ENCODE measurements around the gene CITED4. TPM values are rescaled to one million over a fixed set of nuclear protein-coding genes. Genes with fewer than 3 reads are reported as not detected.

The CITED4 gene
- polyA plus RNA-seq, 1 donor (not counting 4 experiments of a cell fraction or from before 2014, with no cell fraction given), result 11.2 TPM

- Histone ChIP-seq H3K27ac (ENCODE audit: control insufficient read depth, insufficient read depth, low read length) (peak overlapping the region; percentile 73), H3K4me2 (ENCODE audit: control insufficient read depth, extremely low read depth, insufficient read depth, low read depth, low read length) (peak overlapping the region; percentile 81), H3K9me1 (ENCODE audit: control insufficient read depth, extremely low read depth, insufficient read depth, low read length) (no peaks in the 10 kb centered on the region), H3K4me3 (ENCODE audit: control insufficient read depth in 2 of 3, extremely low read depth in 1 of 3, insufficient read depth in 2 of 3, low read depth in 1 of 3, low read length in 3 of 3) (peak overlapping the region; percentile 72 to 94 (median 85)), H3K79me2 (ENCODE audit: control insufficient read depth, insufficient read depth, low read length) (peaks cover 20% of the 10 kb centered on the region), H3K4me1 (ENCODE audit: control insufficient read depth, extremely low read depth, insufficient read depth, low read length) (peaks cover 44% of the 10 kb centered on the region), H3K9ac (ENCODE audit: control insufficient read depth, extremely low read depth, insufficient read depth, low read length) (peak overlapping the region; percentile 88), H3K27me3 (ENCODE audit: control insufficient read depth, extremely low read depth, insufficient read depth, low read length) (no peaks in the 10 kb centered on the region), H3K36me3 (ENCODE audit: control insufficient read depth in 2 of 2, extremely low read depth in 1 of 2, insufficient read depth in 2 of 2, low read length in 2 of 2) (peaks cover 0 to 4% of the 10 kb centered on the region in 2 experiments), H2AFZ (ENCODE audit: control insufficient read depth, low read length) (no peak overlapping the region), H3K9me3 (ENCODE audit: control insufficient read depth, low read depth, low read length) (no peaks in the 10 kb centered on the region), H4K20me1 (ENCODE audit: control insufficient read depth, extremely low read depth, insufficient read depth, low read length) (peaks cover 7% of the 10 kb centered on the region)
- TF ChIP-seq EZH2 (IDR thresholded peaks at IDR 0.05; ENCODE audit: low read length) (no peak), CTCF (optimal IDR thresholded peaks at IDR 0.05 in 1 of 3, IDR thresholded peaks at IDR 0.05 in 1 of 3, conservative IDR thresholded peaks at IDR 0.05 in 1 of 3; ENCODE audit: extremely low read depth in 1 of 3, insufficient read depth in 2 of 3, low read length in 3 of 3) (no peak)
- dilution Hi-C loops (cut with MboI; ENCODE audit: extremely low pct_ligation_motif_present, low sequenced_read_pairs), result no loop called here
- FAIRE-seq (no peak), DNase-seq (ENCODE audit: low read depth, low spot score) (no peak)
These were observed 749 bp downstream of the CITED4 start for GRCh38 chr1:40861224-40862003.

GRCh38 chr1:40860706-40861223, 1.4 kb downstream of the CITED4 start:
- DNase-seq (ENCODE audit: low read depth, low spot score), result no peak
- Histone ChIP-seq H3K9me3 (ENCODE audit: control insufficient read depth, low read depth, low read length) (no peaks in the 10 kb centered on the region), H3K4me3 (ENCODE audit: control insufficient read depth in 2 of 3, extremely low read depth in 1 of 3, insufficient read depth in 2 of 3, low read depth in 1 of 3, low read length in 3 of 3) (peak overlapping the region; percentile 72 to 94 (median 85)), H3K27ac (ENCODE audit: control insufficient read depth, insufficient read depth, low read length) (peak overlapping the region; percentile 73), H3K9me1 (ENCODE audit: control insufficient read depth, extremely low read depth, insufficient read depth, low read length) (no peaks in the 10 kb centered on the region), H3K36me3 (ENCODE audit: control insufficient read depth in 2 of 2, extremely low read depth in 1 of 2, insufficient read depth in 2 of 2, low read length in 2 of 2) (peaks cover 0 to 4% of the 10 kb centered on the region in 2 experiments), H3K9ac (ENCODE audit: control insufficient read depth, extremely low read depth, insufficient read depth, low read length) (peak overlapping the region; percentile 88), H3K4me2 (ENCODE audit: control insufficient read depth, extremely low read depth, insufficient read depth, low read depth, low read length) (peak overlapping the region; percentile 81), H3K79me2 (ENCODE audit: control insufficient read depth, insufficient read depth, low read length) (peaks cover 20% of the 10 kb centered on the region), H4K20me1 (ENCODE audit: control insufficient read depth, extremely low read depth, insufficient read depth, low read length) (peaks cover 7% of the 10 kb centered on the region), H3K27me3 (ENCODE audit: control insufficient read depth, extremely low read depth, insufficient read depth, low read length) (no peaks in the 10 kb centered on the region), H3K4me1 (ENCODE audit: control insufficient read depth, extremely low read depth, insufficient read depth, low read length) (peaks cover 41% of the 10 kb centered on the region), H2AFZ (ENCODE audit: control insufficient read depth, low read length) (no peak overlapping the region)
- FAIRE-seq, result no peak
- dilution Hi-C loops (cut with MboI; ENCODE audit: extremely low pct_ligation_motif_present, low sequenced_read_pairs), result no loop called here
- TF ChIP-seq CTCF (optimal IDR thresholded peaks at IDR 0.05 in 1 of 3, IDR thresholded peaks at IDR 0.05 in 1 of 3, conservative IDR thresholded peaks at IDR 0.05 in 1 of 3; ENCODE audit: extremely low read depth in 1 of 3, insufficient read depth in 2 of 3, low read length in 3 of 3) (no peak), EZH2 (IDR thresholded peaks at IDR 0.05; ENCODE audit: low read length) (no peak)

Data from keratinocyte (primary cell).